ENCODE results near the gene ADAMTS6. TPM values are rescaled to one million over a fixed set of nuclear protein-coding genes. Genes with fewer than 3 reads are reported as not detected.
"Not testable (repeated sequence)": the region's sequence is repeated elsewhere in the genome, so short reads cannot be mapped to it uniquely, and the experiment has no call there.

Gene ADAMTS6
- total and polyA plus RNA-seq, 2 donors (not counting 1 experiment from before 2014, with no cell fraction given): 3.6 to 12.3 TPM

DNA sequence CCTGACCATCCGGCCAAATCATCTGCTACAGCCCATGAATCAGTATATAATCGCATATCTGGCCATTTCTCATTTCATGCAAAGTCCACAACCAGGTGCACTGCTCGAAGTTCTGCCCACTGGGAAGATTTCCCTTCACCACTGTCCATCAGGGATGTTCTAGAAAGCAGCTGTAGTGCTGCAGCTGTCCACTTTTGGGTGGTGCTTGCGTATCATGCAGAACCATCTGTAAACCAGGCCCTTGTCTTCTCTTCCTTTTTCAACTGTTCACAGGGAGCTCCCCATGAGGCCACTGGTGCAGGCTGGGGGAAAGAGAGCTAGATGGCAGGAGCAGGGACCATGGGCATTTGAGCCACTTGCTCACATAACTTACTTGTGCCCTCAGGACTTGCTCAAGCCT is 7.4 kb upstream of the ADAMTS6 start:
- intact Hi-C loops (cut with micrococcal nuclease): loop anchor here (10.0 kb wide), 1 partner anchor 274 kb away; no protein-coding TSS in a partner anchor
- Histone ChIP-seq H2AFZ (ENCODE audit: insufficient read depth, low read depth, low read length, poor library complexity, severe bottlenecking) (no peak overlapping the region), H3K36me3 (replicated peaks in 1 of 2; ENCODE audit: control extremely low read depth in 1 of 2, control insufficient read depth in 1 of 2, extremely low read depth in 1 of 2, insufficient read depth in 2 of 2, low read length in 1 of 2) (no peaks in the 10 kb centered on the region), H3K27me3 (replicated peaks in 1 of 4; ENCODE audit: control extremely low read depth in 1 of 4, control insufficient read depth in 3 of 4, insufficient read depth in 4 of 4, low read length in 3 of 4) (no peaks in the 10 kb centered on the region), H3K4me1 (ENCODE audit: control insufficient read depth in 2 of 2, insufficient read depth in 2 of 2, low read length in 2 of 2) (no peaks in the 10 kb centered on the region), H4K20me1 (ENCODE audit: control insufficient read depth, insufficient read depth, low read length, poor library complexity, severe bottlenecking) (no peaks in the 10 kb centered on the region), H3K4me3 (ENCODE audit: control extremely low read depth in 1 of 5, extremely low read depth in 1 of 5, insufficient read depth in 1 of 5, low read depth in 2 of 5, low read length in 4 of 5) (no peak overlapping the region), H3K9ac (ENCODE audit: low read length) (no peak overlapping the region), H3K4me2 (replicated peaks; ENCODE audit: low read depth, low read length, poor library complexity, severe bottlenecking) (no peak overlapping the region), H3K79me2 (ENCODE audit: control insufficient read depth, insufficient read depth, low read length) (no peaks in the 10 kb centered on the region), H3K27ac (ENCODE audit: low read length in 2 of 2) (no peak overlapping the region), H3K9me3 (ENCODE audit: control extremely low read depth in 1 of 3, control insufficient read depth in 2 of 3, insufficient read depth in 1 of 3, low read length in 2 of 3) (no peaks in the 10 kb centered on the region)
- 100% methylated on average over 2 of the region's 4 CpGs for WGBS (ENCODE audit: insufficient coverage)
- CTCF ChIA-PET: interaction anchor here (1.5 kb wide), 1 partner anchor 678 kb away, joined by 3 read pairs; no protein-coding TSS in a partner anchor
- Mint-ChIP-seq H3K9me3 (ENCODE audit: insufficient read depth) (no peaks in the 10 kb centered on the region), H3K27me3 (no peaks in the 10 kb centered on the region), H3K27ac (no peak overlapping the region), H3K4me1 (no peaks in the 10 kb centered on the region), H3K4me3 (no peak overlapping the region)
- DNase-seq (no peak), ATAC-seq (ENCODE audit: low read depth) (no peak)
- TF ChIP-seq, protein P1, sequence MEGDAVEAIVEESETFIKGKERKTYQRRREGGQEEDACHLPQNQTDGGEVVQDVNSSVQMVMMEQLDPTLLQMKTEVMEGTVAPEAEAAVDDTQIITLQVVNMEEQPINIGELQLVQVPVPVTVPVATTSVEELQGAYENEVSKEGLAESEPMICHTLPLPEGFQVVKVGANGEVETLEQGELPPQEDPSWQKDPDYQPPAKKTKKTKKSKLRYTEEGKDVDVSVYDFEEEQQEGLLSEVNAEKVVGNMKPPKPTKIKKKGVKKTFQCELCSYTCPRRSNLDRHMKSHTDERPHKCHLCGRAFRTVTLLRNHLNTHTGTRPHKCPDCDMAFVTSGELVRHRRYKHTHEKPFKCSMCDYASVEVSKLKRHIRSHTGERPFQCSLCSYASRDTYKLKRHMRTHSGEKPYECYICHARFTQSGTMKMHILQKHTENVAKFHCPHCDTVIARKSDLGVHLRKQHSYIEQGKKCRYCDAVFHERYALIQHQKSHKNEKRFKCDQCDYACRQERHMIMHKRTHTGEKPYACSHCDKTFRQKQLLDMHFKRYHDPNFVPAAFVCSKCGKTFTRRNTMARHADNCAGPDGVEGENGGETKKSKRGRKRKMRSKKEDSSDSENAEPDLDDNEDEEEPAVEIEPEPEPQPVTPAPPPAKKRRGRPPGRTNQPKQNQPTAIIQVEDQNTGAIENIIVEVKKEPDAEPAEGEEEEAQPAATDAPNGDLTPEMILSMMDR (IDR thresholded peaks at IDR 0.05): no peak
- no peak for TF ChIP-seq EZH2 (IDR thresholded peaks at IDR 0.05; ENCODE audit: borderline replicate concordance, insufficient read depth, low read depth, low read length, poor library complexity, severe bottlenecking)
- POLR2A ChIA-PET: no interaction called here

DNA sequence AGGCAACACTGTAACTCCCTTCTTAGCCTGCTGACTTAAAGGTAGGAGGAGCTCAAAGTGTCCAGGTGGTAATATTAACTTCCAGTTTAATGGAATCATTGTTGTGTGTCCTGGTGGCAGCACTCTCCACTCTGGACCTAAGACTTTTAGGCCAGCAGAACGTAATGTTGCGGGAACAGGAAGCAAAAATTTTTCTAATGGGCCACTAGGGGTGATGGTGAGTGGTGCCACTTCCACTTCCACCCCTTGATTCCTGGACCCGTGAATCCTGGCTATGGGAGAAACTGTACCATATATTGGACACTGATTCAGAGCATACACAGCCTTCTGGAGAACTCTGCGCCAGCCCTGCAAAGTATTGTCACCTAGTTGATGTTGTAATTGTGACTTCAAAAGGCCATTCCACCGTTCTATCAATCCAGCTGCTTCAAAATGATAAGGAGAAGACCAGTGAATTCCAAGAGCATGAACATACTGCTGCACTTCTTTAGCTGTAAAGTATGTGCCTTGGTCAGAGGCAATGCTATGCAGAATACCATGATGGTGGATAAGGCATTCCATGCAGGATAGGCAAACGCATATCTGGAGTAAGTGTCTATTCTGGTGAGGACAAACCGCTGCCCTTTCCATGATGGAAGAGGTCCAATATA is 6.4 kb upstream of the ADAMTS6 start:
- ATAC-seq (ENCODE audit: low read depth); H3K9me3 ChIP-seq (ENCODE audit: control extremely low read depth in 1 of 3, control insufficient read depth in 2 of 3, insufficient read depth in 1 of 3, low read length in 2 of 3); H3K9me3 Mint-ChIP-seq (ENCODE audit: insufficient read depth); H3K4me3 ChIP-seq (ENCODE audit: control extremely low read depth in 1 of 5, extremely low read depth in 1 of 5, insufficient read depth in 1 of 5, low read depth in 2 of 5, low read length in 4 of 5); H4K20me1 ChIP-seq (ENCODE audit: control insufficient read depth, insufficient read depth, low read length, poor library complexity, severe bottlenecking); H3K27me3 Mint-ChIP-seq; H3K27ac Mint-ChIP-seq; H3K27ac ChIP-seq (ENCODE audit: low read length in 2 of 2); H3K4me1 Mint-ChIP-seq; H3K27me3 ChIP-seq (replicated peaks in 1 of 4; ENCODE audit: control extremely low read depth in 1 of 4, control insufficient read depth in 3 of 4, insufficient read depth in 4 of 4, low read length in 3 of 4); POLR2A ChIA-PET; H3K36me3 ChIP-seq (replicated peaks in 1 of 2; ENCODE audit: control extremely low read depth in 1 of 2, control insufficient read depth in 1 of 2, extremely low read depth in 1 of 2, insufficient read depth in 2 of 2, low read length in 1 of 2); H3K9ac ChIP-seq (ENCODE audit: low read length); H3K4me2 ChIP-seq (replicated peaks; ENCODE audit: low read depth, low read length, poor library complexity, severe bottlenecking); H3K4me1 ChIP-seq (ENCODE audit: control insufficient read depth in 2 of 2, insufficient read depth in 2 of 2, low read length in 2 of 2); DNase-seq; H3K79me2 ChIP-seq (ENCODE audit: control insufficient read depth, insufficient read depth, low read length); H3K4me3 Mint-ChIP-seq; H2AFZ ChIP-seq (ENCODE audit: insufficient read depth, low read depth, low read length, poor library complexity, severe bottlenecking): not testable (repeated sequence)
- WGBS (ENCODE audit: insufficient coverage): 100% methylated on average over 6 of the region's 7 CpGs
- intact Hi-C loops (cut with micrococcal nuclease): loop anchor here (10.0 kb wide), 1 partner anchor 273 kb away; no protein-coding TSS in a partner anchor
- TF ChIP-seq, protein P1 (IDR thresholded peaks at IDR 0.05): peak; percentile 17
- CTCF ChIA-PET: interaction anchor here (0.7 to 1.5 kb wide), 2 partner anchors 531 to 678 kb away, joined by 3 read pairs; no protein-coding TSS in a partner anchor

DNA sequence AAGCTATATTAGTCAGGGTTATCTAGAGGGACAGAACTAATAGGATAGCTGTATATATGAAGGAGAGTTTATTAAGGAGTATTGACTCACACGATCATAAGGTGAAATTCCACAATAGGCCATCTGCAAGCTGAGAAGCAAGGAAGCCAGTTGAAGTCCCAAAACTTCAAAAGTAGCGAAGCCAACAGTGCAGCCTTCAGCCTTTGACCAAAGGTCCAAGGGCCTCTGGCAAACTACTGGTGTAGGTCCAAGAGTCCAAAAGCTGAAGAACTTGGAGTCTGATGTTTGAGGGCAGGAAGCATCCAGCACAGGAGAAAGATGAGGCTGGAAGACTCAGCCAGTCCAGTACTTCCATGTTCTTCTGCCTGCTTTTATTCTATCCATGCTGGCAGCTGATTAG is 5.1 kb upstream of the ADAMTS6 start:
- not testable (repeated sequence) for H3K27me3 ChIP-seq (replicated peaks in 1 of 4; ENCODE audit: control extremely low read depth in 1 of 4, control insufficient read depth in 3 of 4, insufficient read depth in 4 of 4, low read length in 3 of 4); H3K4me2 ChIP-seq (replicated peaks; ENCODE audit: low read depth, low read length, poor library complexity, severe bottlenecking); H4K20me1 ChIP-seq (ENCODE audit: control insufficient read depth, insufficient read depth, low read length, poor library complexity, severe bottlenecking); H3K27me3 Mint-ChIP-seq; H3K4me3 ChIP-seq (ENCODE audit: control extremely low read depth in 1 of 5, extremely low read depth in 1 of 5, insufficient read depth in 1 of 5, low read depth in 2 of 5, low read length in 4 of 5); ATAC-seq (ENCODE audit: low read depth); DNase-seq; H3K27ac Mint-ChIP-seq; H3K9ac ChIP-seq (ENCODE audit: low read length); H3K9me3 Mint-ChIP-seq (ENCODE audit: insufficient read depth); H3K4me1 ChIP-seq (ENCODE audit: control insufficient read depth in 2 of 2, insufficient read depth in 2 of 2, low read length in 2 of 2); H3K4me1 Mint-ChIP-seq; H2AFZ ChIP-seq (ENCODE audit: insufficient read depth, low read depth, low read length, poor library complexity, severe bottlenecking); H3K9me3 ChIP-seq (ENCODE audit: control extremely low read depth in 1 of 3, control insufficient read depth in 2 of 3, insufficient read depth in 1 of 3, low read length in 2 of 3); H3K27ac ChIP-seq (ENCODE audit: low read length in 2 of 2); H3K4me3 Mint-ChIP-seq; H3K79me2 ChIP-seq (ENCODE audit: control insufficient read depth, insufficient read depth, low read length); H3K36me3 ChIP-seq (replicated peaks in 1 of 2; ENCODE audit: control extremely low read depth in 1 of 2, control insufficient read depth in 1 of 2, extremely low read depth in 1 of 2, insufficient read depth in 2 of 2, low read length in 1 of 2)
- CTCF ChIA-PET: interaction anchor here (0.6 to 1.4 kb wide), 9 partner anchors 31 to 853 kb away, joined by 3 to 6 read pairs (median 4); no protein-coding TSS in a partner anchor
- POLR2A ChIA-PET: interaction anchor here (0.7 kb wide), 1 partner anchor 111 kb away, joined by 7 read pairs; no protein-coding TSS in a partner anchor
- intact Hi-C loops (cut with micrococcal nuclease): loop anchor here (10.0 kb wide), 1 partner anchor 272 kb away; no protein-coding TSS in a partner anchor
- WGBS (ENCODE audit: insufficient coverage): 100% methylated on average over 2 of the region's 2 CpGs
